C4-2B (cell line): Measurements from ENCODE around the gene ETV6.

Experiments
- CTCF ChIP-seq: fragments of 450-650 bp; conservative IDR thresholded peaks from 2 replicates; pipeline ENCODE4 v1.5.1; 2017; ENCODE audit warnings: mild to moderate bottlenecking
- ZFX ChIP-seq: fragments of 450-650 bp; IDR thresholded peaks from 2 replicates; pipeline ENCODE4 v1.6.1; 2017

- no peak for TF ChIP-seq CTCF
- TF ChIP-seq ZFX = no peak
Observed at GRCh38 chr12:11693601-11694000, 44.1 kb downstream of the ETV6 start.
